OCI-LY3 (cell line): Measurements from ENCODE around the gene TMEM240.

Experiments
- H2AFZ ChIP-seq: fragments of 200-600, 300-600 bp; shearing (Covaris generic); 2 replicates; pipeline ENCODE4 v1.6.0; 2014; ENCODE audit warnings: antibody characterized with exemption, low read depth, low read length
- H3K27ac ChIP-seq: fragments of 200-600, 300-600 bp; sonication (generic); 2 replicates; pipeline ENCODE4 v1.5.1; 2014; ENCODE audit warnings: mild to moderate bottlenecking, low read length, moderate library complexity, mixed read lengths
- H3K27me3 ChIP-seq: fragments of 200-600, 300-600 bp; sonication (generic); 2 replicates; pipeline ENCODE4 v1.6.1; 2014; ENCODE audit warnings: low read depth, low read length, mixed read lengths
- H3K36me3 ChIP-seq: fragments of 200-600, 300-600 bp; sonication (generic); replicated peaks from 2 replicates; pipeline ENCODE3; 2014; ENCODE audit warnings: low read depth, low read length, mixed read lengths
- H3K4me1 ChIP-seq: fragments of 300-600, 200-600 bp; sonication (generic); 2 replicates; pipeline ENCODE4 v1.6.1; 2014; ENCODE audit warnings: low read length, mixed read lengths
- H3K4me2 ChIP-seq: fragments of 200-600, 300-600 bp; sonication (generic); 2 replicates; pipeline ENCODE4 v1.6.1; 2014; ENCODE audit warnings: low read length, mixed read lengths
- H3K4me3 ChIP-seq: fragments of 300-600, 200-600 bp; sonication (generic); 2 replicates; pipeline ENCODE4 v1.5.1; 2014; ENCODE audit warnings: antibody characterized with exemption, mild to moderate bottlenecking, low read length, moderate library complexity
- H3K79me2 ChIP-seq: fragments of 300-600, 200-600 bp; shearing (Covaris generic); 2 replicates; pipeline ENCODE4 v1.6.1; 2014; ENCODE audit warnings: mild to moderate bottlenecking, low read length, mixed read lengths
- H3K9ac ChIP-seq: fragments of 300-600, 200-600 bp; shearing (Covaris generic); 2 replicates; pipeline ENCODE4 v1.6.0; 2014; ENCODE audit warnings: mild to moderate bottlenecking, low read length, moderate library complexity
- H3K9me3 ChIP-seq: fragments of 200-600, 300-600 bp; shearing (Covaris generic); 2 replicates; pipeline ENCODE4 v1.6.1; 2014; ENCODE audit warnings: low read length, mixed read lengths; ENCODE audit not compliant: insufficient read depth
- H4K20me1 ChIP-seq: fragments of 200-600, 300-600 bp; sonication (generic); 2 replicates; pipeline ENCODE4 v1.6.1; 2016; ENCODE audit warnings: low read length, mixed read lengths; ENCODE audit not compliant: insufficient read depth
- CTCF ChIP-seq: fragments of 200-600, 300-600 bp; sonication (generic); IDR thresholded peaks from 2 replicates; pipeline ENCODE4 v1.5.1; 2014; ENCODE audit warnings: antibody characterized with exemption, low read length, low read depth
- EZH2phosphoT487 ChIP-seq: fragments of 200-600 bp; shearing (Covaris generic); IDR thresholded peaks from 2 replicates; pipeline ENCODE4 v1.6.1; 2018; ENCODE audit warnings: antibody characterized with exemption, mixed run types, low read depth

The TMEM240 gene

GRCh38 chr1:1548591-1548990 lies 8.2 kb upstream of the TMEM240 start:
- Histone ChIP-seq H3K4me2 (no peak overlapping the region), H3K9me3 (no peaks in the 10 kb centered on the region), H3K36me3 (no peaks in the 10 kb centered on the region), H3K4me3 (no peak overlapping the region), H3K9ac (no peak overlapping the region), H3K79me2 (no peaks in the 10 kb centered on the region), H4K20me1 (no peaks in the 10 kb centered on the region), H3K27me3 (no peaks in the 10 kb centered on the region), H2AFZ (no peak overlapping the region), H3K27ac (no peak overlapping the region), H3K4me1 (no peaks in the 10 kb centered on the region)
- TF ChIP-seq CTCF: no peak
- no peak for TF ChIP-seq EZH2phosphoT487

GRCh38 chr1:1547476-1547875 lies 7.1 kb upstream of the TMEM240 start:
- no peaks in the 10 kb centered on the region for H3K79me2 ChIP-seq
- no peak overlapping the region for H3K4me2 ChIP-seq
- no peak overlapping the region for H3K4me3 ChIP-seq
- H2AFZ ChIP-seq: no peak overlapping the region
- H3K4me1 ChIP-seq: no peaks in the 10 kb centered on the region
- TF ChIP-seq EZH2phosphoT487 (no peak), CTCF (no peak)
- H3K9ac ChIP-seq: no peak overlapping the region
- no peaks in the 10 kb centered on the region for H3K36me3 ChIP-seq
- H3K9me3 ChIP-seq: no peaks in the 10 kb centered on the region
- H3K27ac ChIP-seq: no peak overlapping the region
- no peaks in the 10 kb centered on the region for H4K20me1 ChIP-seq
- no peaks in the 10 kb centered on the region for H3K27me3 ChIP-seq

- no peak overlapping the region for H3K27ac ChIP-seq
- no peak overlapping the region for H3K9ac ChIP-seq
Observed at GRCh38 chr1:1547011-1547410, 6.6 kb upstream of the TMEM240 start.

GRCh38 chr1:1545946-1546737 lies 5.7 kb upstream of the TMEM240 start:
- Histone ChIP-seq H3K27ac (no peak overlapping the region), H3K79me2 (no peaks in the 10 kb centered on the region), H3K4me1 (no peaks in the 10 kb centered on the region), H3K4me2 (no peak overlapping the region), H3K9me3 (no peaks in the 10 kb centered on the region), H2AFZ (no peak overlapping the region), H3K4me3 (no peak overlapping the region), H4K20me1 (no peaks in the 10 kb centered on the region), H3K27me3 (no peaks in the 10 kb centered on the region), H3K36me3 (no peaks in the 10 kb centered on the region), H3K9ac (no peak overlapping the region)
- TF ChIP-seq EZH2phosphoT487: no peak
- TF ChIP-seq CTCF: no peak

More at GRCh38 chr1:1547011-1547410, 6.6 kb upstream of the TMEM240 start:
- Histone ChIP-seq H3K27me3 (no peaks in the 10 kb centered on the region), H3K4me3 (no peak overlapping the region), H3K9me3 (no peaks in the 10 kb centered on the region), H3K4me1 (no peaks in the 10 kb centered on the region), H3K79me2 (no peaks in the 10 kb centered on the region), H3K36me3 (no peaks in the 10 kb centered on the region), H3K4me2 (no peak overlapping the region), H4K20me1 (no peaks in the 10 kb centered on the region), H2AFZ (no peak overlapping the region)
- no peak for TF ChIP-seq EZH2phosphoT487
- TF ChIP-seq CTCF: no peak
